ENCODE results near the gene TMEM184A. TPM values are rescaled to one million over a fixed set of nuclear protein-coding genes. Genes with fewer than 3 reads are reported as not detected.

TMEM184A gene
- total and polyA plus RNA-seq, 2 donors (not counting 3 experiments of a cell fraction or from before 2014, with no cell fraction given): 0.48 TPM; not detected in 1

GRCh38 chr7:1560620-1561031 lies 4.6 kb upstream of the TMEM184A start:
- no peaks in the 10 kb centered on the region for H3K79me2 ChIP-seq (ENCODE audit: control insufficient read depth, insufficient read depth, low read length)
- no peaks in the 10 kb centered on the region for H3K9me3 ChIP-seq (replicated peaks; ENCODE audit: control insufficient read depth, insufficient read depth, low read length)
- ChIA-PET CTCF (no interaction called here), POLR2A (no interaction called here)
- no peak overlapping the region for H3K4me2 ChIP-seq (ENCODE audit: insufficient read depth, low read length)
- dilution Hi-C loops (cut with MboI; ENCODE audit: extremely low pct_ligation_motif_present, low sequenced_read_pairs): no loop called here
- no peaks in the 10 kb centered on the region for H3K36me3 ChIP-seq (ENCODE audit: control insufficient read depth in 2 of 2, extremely low read depth in 1 of 2, insufficient read depth in 2 of 2, low read length in 2 of 2)
- intact Hi-C loops (cut with micrococcal nuclease): no loop called here
- TF ChIP-seq FOS (IDR thresholded peaks at IDR 0.05; ENCODE audit: borderline replicate concordance, insufficient read depth, low read length) (no peak), POLR2AphosphoS5 (IDR thresholded peaks at IDR 0.05; ENCODE audit: insufficient read depth, low read depth, low read length) (no peak), EZH2 (IDR thresholded peaks at IDR 0.05; ENCODE audit: borderline replicate concordance, low read depth, low read length, severe bottlenecking) (no peak), MAX (IDR thresholded peaks at IDR 0.05; ENCODE audit: insufficient read depth, insufficient read length) (no peak), GATA2 (IDR thresholded peaks at IDR 0.05; ENCODE audit: insufficient read depth, insufficient read length, low read depth, low read length) (no peak), POLR2A (IDR thresholded peaks at IDR 0.05; ENCODE audit: low read depth, low read length) (no peak), MYC (IDR thresholded peaks at IDR 0.05; ENCODE audit: low read depth, low read length) (no peak), JUN (IDR thresholded peaks at IDR 0.05; ENCODE audit: borderline replicate concordance, insufficient read depth, insufficient read length, low read depth) (no peak)
- H3K4me1 ChIP-seq (ENCODE audit: control insufficient read depth, extremely low read depth, insufficient read depth, low read length): no peaks in the 10 kb centered on the region
- H3K9ac ChIP-seq (replicated peaks; ENCODE audit: extremely low read depth, insufficient read depth, low read length): no peak overlapping the region
- FAIRE-seq: no peak
- DNase-seq (ENCODE audit: low read depth, low spot score): no peak
- H3K27me3 ChIP-seq (ENCODE audit: control insufficient read depth in 2 of 2, insufficient read depth in 2 of 2, low read length in 2 of 2): no peaks in the 10 kb centered on the region
- no peaks in the 10 kb centered on the region for H3K9me1 ChIP-seq (replicated peaks; ENCODE audit: control insufficient read depth, extremely low read depth, insufficient read depth, low read length)
- H3K4me3 ChIP-seq (replicated peaks in 1 of 3; ENCODE audit: insufficient read depth in 1 of 3, low read depth in 1 of 3, low read length in 3 of 3): no peak overlapping the region
- H4K20me1 ChIP-seq (replicated peaks; ENCODE audit: control insufficient read depth, extremely low read depth, insufficient read depth, low read length): no peaks in the 10 kb centered on the region
- H2AFZ ChIP-seq (ENCODE audit: low read depth, low read length): no peak overlapping the region
- BruUV-seq (replicated peaks): no TSS peak
- no peak overlapping the region for H3K27ac ChIP-seq (ENCODE audit: insufficient read depth, low read depth, low read length)

Measured in endothelial cell of umbilical vein (primary cell).